ENCODE data around the gene CNTN4. TPM values are rescaled to one million over a fixed set of nuclear protein-coding genes. Genes with fewer than 3 reads are reported as not detected.

The CNTN4 gene
- total and polyA plus RNA-seq, 2 experiments from 2014 or later: 0.91 to 4.0 TPM

DNA sequence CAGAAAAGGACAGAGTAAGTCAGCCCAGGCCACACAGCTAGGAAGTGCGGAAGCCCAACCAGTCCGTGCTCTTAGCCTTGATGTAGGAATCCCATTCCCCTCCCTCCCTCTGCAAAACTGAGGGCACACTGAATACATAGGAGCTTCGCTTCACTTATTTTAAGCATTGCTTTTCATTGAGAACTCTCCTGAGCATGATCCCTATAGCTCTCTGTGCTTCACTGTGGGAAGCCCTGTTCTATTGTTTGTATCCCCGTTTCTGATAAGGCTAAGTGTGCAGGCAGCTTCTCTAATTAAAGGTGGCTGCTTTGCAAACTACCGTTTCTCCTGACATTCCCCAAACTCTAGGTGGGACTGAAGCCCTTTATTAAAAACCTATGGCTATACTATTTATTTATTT lies 981.6 kb downstream of the CNTN4 start:
- Mint-ChIP-seq H3K9me3 (peaks cover 97% of the 10 kb centered on the region), H3K36me3 (ENCODE audit: low read depth) (peaks cover 26% of the 10 kb centered on the region), H3K27me3 (ENCODE audit: insufficient read depth, low read depth, poor library complexity) (no peaks in the 10 kb centered on the region), H3K27ac (no peak overlapping the region), H3K4me3 (no peak overlapping the region), H3K4me1 (no peaks in the 10 kb centered on the region)
- peaks cover 32% of the 10 kb centered on the region for H3K4me1 ChIP-seq (ENCODE audit: insufficient read depth)
- no peaks in the 10 kb centered on the region for H3K36me3 ChIP-seq (ENCODE audit: insufficient read depth)
- peak overlapping the region; percentile 91 for H2AFZ ChIP-seq
- H3K4me3 ChIP-seq: no peak overlapping the region
- H3K79me2 ChIP-seq (replicated peaks; ENCODE audit: insufficient read depth): no peaks in the 10 kb centered on the region
- H3K4me2 ChIP-seq: peak overlapping the region; percentile 54
- ATAC-seq (no peak), DNase-seq (ENCODE audit: low spot score) (peak; percentile 25)
- TF ChIP-seq CREB1 (CRISPR knock-in tag; IDR thresholded peaks at IDR 0.05; ENCODE audit: low read depth) (no peak), EZH2phosphoT487 (IDR thresholded peaks at IDR 0.05; ENCODE audit: unreplicated experiment) (no peak), EZH2 (IDR thresholded peaks at IDR 0.05; ENCODE audit: low read depth, unreplicated experiment) (no peak), JUNB (IDR thresholded peaks at IDR 0.05; ENCODE audit: unreplicated experiment) (no peak), NANOG (IDR thresholded peaks at IDR 0.05; ENCODE audit: borderline replicate concordance) (no peak), ZNF462 (CRISPR knock-in tag; IDR thresholded peaks at IDR 0.05) (no peak), STAT1 (IDR thresholded peaks at IDR 0.05; ENCODE audit: unreplicated experiment) (no peak), POLR2AphosphoS5 (IDR thresholded peaks at IDR 0.05; ENCODE audit: low read depth) (no peak), ZNF331 (CRISPR knock-in tag; IDR thresholded peaks at IDR 0.05; ENCODE audit: low read depth) (no peak), ETS1 (IDR thresholded peaks at IDR 0.05) (no peak), ZNF114 (CRISPR knock-in tag; IDR thresholded peaks at IDR 0.05) (no peak)
- TF ChIP-seq, protein P1, sequence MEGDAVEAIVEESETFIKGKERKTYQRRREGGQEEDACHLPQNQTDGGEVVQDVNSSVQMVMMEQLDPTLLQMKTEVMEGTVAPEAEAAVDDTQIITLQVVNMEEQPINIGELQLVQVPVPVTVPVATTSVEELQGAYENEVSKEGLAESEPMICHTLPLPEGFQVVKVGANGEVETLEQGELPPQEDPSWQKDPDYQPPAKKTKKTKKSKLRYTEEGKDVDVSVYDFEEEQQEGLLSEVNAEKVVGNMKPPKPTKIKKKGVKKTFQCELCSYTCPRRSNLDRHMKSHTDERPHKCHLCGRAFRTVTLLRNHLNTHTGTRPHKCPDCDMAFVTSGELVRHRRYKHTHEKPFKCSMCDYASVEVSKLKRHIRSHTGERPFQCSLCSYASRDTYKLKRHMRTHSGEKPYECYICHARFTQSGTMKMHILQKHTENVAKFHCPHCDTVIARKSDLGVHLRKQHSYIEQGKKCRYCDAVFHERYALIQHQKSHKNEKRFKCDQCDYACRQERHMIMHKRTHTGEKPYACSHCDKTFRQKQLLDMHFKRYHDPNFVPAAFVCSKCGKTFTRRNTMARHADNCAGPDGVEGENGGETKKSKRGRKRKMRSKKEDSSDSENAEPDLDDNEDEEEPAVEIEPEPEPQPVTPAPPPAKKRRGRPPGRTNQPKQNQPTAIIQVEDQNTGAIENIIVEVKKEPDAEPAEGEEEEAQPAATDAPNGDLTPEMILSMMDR (conservative IDR thresholded peaks at IDR 0.05; ENCODE audit: low read depth in 2 of 2): no peak
- TF ChIP-seq, protein P2, sequence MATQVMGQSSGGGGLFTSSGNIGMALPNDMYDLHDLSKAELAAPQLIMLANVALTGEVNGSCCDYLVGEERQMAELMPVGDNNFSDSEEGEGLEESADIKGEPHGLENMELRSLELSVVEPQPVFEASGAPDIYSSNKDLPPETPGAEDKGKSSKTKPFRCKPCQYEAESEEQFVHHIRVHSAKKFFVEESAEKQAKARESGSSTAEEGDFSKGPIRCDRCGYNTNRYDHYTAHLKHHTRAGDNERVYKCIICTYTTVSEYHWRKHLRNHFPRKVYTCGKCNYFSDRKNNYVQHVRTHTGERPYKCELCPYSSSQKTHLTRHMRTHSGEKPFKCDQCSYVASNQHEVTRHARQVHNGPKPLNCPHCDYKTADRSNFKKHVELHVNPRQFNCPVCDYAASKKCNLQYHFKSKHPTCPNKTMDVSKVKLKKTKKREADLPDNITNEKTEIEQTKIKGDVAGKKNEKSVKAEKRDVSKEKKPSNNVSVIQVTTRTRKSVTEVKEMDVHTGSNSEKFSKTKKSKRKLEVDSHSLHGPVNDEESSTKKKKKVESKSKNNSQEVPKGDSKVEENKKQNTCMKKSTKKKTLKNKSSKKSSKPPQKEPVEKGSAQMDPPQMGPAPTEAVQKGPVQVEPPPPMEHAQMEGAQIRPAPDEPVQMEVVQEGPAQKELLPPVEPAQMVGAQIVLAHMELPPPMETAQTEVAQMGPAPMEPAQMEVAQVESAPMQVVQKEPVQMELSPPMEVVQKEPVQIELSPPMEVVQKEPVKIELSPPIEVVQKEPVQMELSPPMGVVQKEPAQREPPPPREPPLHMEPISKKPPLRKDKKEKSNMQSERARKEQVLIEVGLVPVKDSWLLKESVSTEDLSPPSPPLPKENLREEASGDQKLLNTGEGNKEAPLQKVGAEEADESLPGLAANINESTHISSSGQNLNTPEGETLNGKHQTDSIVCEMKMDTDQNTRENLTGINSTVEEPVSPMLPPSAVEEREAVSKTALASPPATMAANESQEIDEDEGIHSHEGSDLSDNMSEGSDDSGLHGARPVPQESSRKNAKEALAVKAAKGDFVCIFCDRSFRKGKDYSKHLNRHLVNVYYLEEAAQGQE (IDR thresholded peaks at IDR 0.05; ENCODE audit: unreplicated experiment): no peak
- no peaks in the 10 kb centered on the region for H3F3A ChIP-seq (replicated peaks; ENCODE audit: low read depth)
- no peaks in the 10 kb centered on the region for H4K20me1 ChIP-seq (replicated peaks; ENCODE audit: insufficient read depth)
- no peak overlapping the region for H3K27ac ChIP-seq (ENCODE audit: low read depth)
- no peaks in the 10 kb centered on the region for H3K9me2 ChIP-seq (ENCODE audit: insufficient read depth)
- no peaks in the 10 kb centered on the region for H3K27me3 ChIP-seq (ENCODE audit: insufficient read depth)

All from GM23338 (cell line).